SK-N-SH (cell line): Measurements from ENCODE around the gene GAB1. TPM values are rescaled to one million over a fixed set of nuclear protein-coding genes. Genes with fewer than 3 reads are reported as not detected.

Source experiments
- CTCF ChIA-PET: fragments of 300-600, 350-600 bp; formaldehyde crosslinking; extraction: SDS; loops from one replicate; lab custom pipeline; 2021; lab: Yijun Ruan, JAX
- POLR2A ChIA-PET: fragments of 350-600 bp; sonication (Branson Sonifier 250); formaldehyde crosslinking; extraction: SDS; loops from one replicate; lab custom pipeline; 2020; ENCODE audit warnings: antibody characterized with exemption, inconsistent platforms; lab: Yijun Ruan, JAX
- DNase-seq: peaks from one replicate; pipeline ENCODE4 v3.0.0; 2012
- H2AFZ ChIP-seq: fragments of 200-600 bp; sonication (generic); 2 replicates; pipeline ENCODE4 v1.8.1; 2016; ENCODE audit warnings: antibody characterized with exemption, mild to moderate bottlenecking, low read depth
- H3F3A ChIP-seq: fragments of 200-600 bp; sonication (generic); replicated peaks from 2 replicates; pipeline ENCODE3; 2016; ENCODE audit warnings: antibody characterized with exemption, mild to moderate bottlenecking; ENCODE audit not compliant: insufficient read depth
- H3K27ac ChIP-seq, 2 experiments: fragments of 200-500 bp in 1 of 2; fragments of 200-600 bp in 1 of 2; sonication (Bioruptor generic) in 1 of 2; sonication (generic), shearing (Covaris generic) in 1 of 2; 2 replicates each; pipeline versions ENCODE4 v1.5.1 to v1.6.1; 2014 to 2016; ENCODE audit warnings: low read depth in 2 of 2, inconsistent platforms in 1 of 2, low read length in 1 of 2, mild to moderate bottlenecking in 1 of 2, mixed read lengths in 1 of 2
- H3K27me3 ChIP-seq: fragments of 200-600 bp; sonication (generic), shearing (Covaris generic); 2 replicates; pipeline ENCODE4 v1.6.1; 2016; ENCODE audit warnings: mixed run types; ENCODE audit not compliant: insufficient read depth
- H3K36me3 ChIP-seq, 2 experiments: fragments of 200-500 bp in 1 of 2; fragments of 200-600 bp in 1 of 2; sonication (Bioruptor generic) in 1 of 2; sonication (generic) in 1 of 2; replicated peaks in 1 of 2; 2 replicates each; pipeline versions ENCODE3 to v1.5.1; 2014 to 2016; ENCODE audit warnings: low read length in 1 of 2, mild to moderate bottlenecking in 1 of 2; ENCODE audit not compliant: insufficient read depth in 2 of 2, control insufficient read depth in 1 of 2
- H3K4me1 ChIP-seq, 2 experiments: fragments of 200-500 bp in 1 of 2; fragments of 200-600 bp in 1 of 2; sonication (Bioruptor generic) in 1 of 2; sonication (generic), shearing (Covaris generic) in 1 of 2; 2 replicates each; pipeline versions ENCODE4 v1.5.1 to v1.6.1; 2014 to 2016; ENCODE audit warnings: low read depth in 1 of 2, low read length in 1 of 2, mixed run types in 1 of 2; ENCODE audit not compliant: insufficient read depth in 2 of 2, control insufficient read depth in 1 of 2
- H3K4me2 ChIP-seq: fragments of 200-600 bp; sonication (generic), shearing (Covaris generic); 2 replicates; pipeline ENCODE4 v1.6.1; 2017; ENCODE audit warnings: mixed run types
- H3K4me3 ChIP-seq, 2 experiments: fragments of 200-500 bp in 1 of 2; fragments of 200-600 bp in 1 of 2; sonication (Bioruptor generic) in 1 of 2; sonication (generic), shearing (Covaris generic) in 1 of 2; 2 replicates each; pipeline versions ENCODE4 v1.5.1 to v1.8.1; 2014 to 2016; ENCODE audit warnings: low read depth in 2 of 2, inconsistent platforms in 1 of 2, low read length in 1 of 2, mild to moderate bottlenecking in 1 of 2, mixed read lengths in 1 of 2, moderate library complexity in 1 of 2
- H3K79me2 ChIP-seq: fragments of 200-600 bp; sonication (generic); 2 replicates; pipeline ENCODE4 v1.8.1; 2017; ENCODE audit warnings: mild to moderate bottlenecking; ENCODE audit not compliant: insufficient read depth
- H3K9ac ChIP-seq: fragments of 200-600 bp; sonication (generic); 2 replicates; pipeline ENCODE4 v1.6.1; 2017; ENCODE audit warnings: mixed run types
- H3K9me2 ChIP-seq: fragments of 200-600 bp; sonication (generic); 2 replicates; pipeline ENCODE4 v1.6.1; 2017; ENCODE audit warnings: mixed run types
- H3K9me3 ChIP-seq: fragments of 200-600 bp; sonication (generic); 2 replicates; pipeline ENCODE4 v1.6.1; 2017; ENCODE audit warnings: mixed run types, mild to moderate bottlenecking, moderate library complexity
- H4K20me1 ChIP-seq: fragments of 200-600 bp; sonication (generic); 2 replicates; pipeline ENCODE4 v1.6.1; 2017; ENCODE audit warnings: mild to moderate bottlenecking, mixed run types; ENCODE audit not compliant: insufficient read depth
- CHD2 ChIP-seq: fragments of 150-350 bp; IDR thresholded peaks from 2 replicates; pipeline ENCODE4 v1.6.1; 2018; ENCODE audit warnings: low read length; ENCODE audit not compliant: partially characterized antibody
- EP300 ChIP-seq, 2 experiments: IDR thresholded peaks; 2 replicates each; pipeline versions ENCODE4 v1.4.0 to v1.6.1; 2012; ENCODE audit warnings: borderline replicate concordance in 1 of 2, low read depth in 1 of 2, low read length in 1 of 2
- EZH2phosphoT487 ChIP-seq: fragments of 200-600 bp; sonication (generic); IDR thresholded peaks from 2 replicates; pipeline ENCODE4 v1.6.1; 2017; ENCODE audit warnings: low read depth, mixed run types, mild to moderate bottlenecking, antibody characterized with exemption, moderate library complexity, borderline replicate concordance
- FOSL2 ChIP-seq: IDR thresholded peaks from 2 replicates; pipeline ENCODE4 v1.4.0; 2012; ENCODE audit warnings: low read depth, mild to moderate bottlenecking, moderate library complexity, borderline replicate concordance
- FOXJ3 ChIP-seq: sonication (generic); formaldehyde crosslinking; IDR thresholded peaks from 2 replicates; pipeline ENCODE4 v1.5.1; 2020; ENCODE audit warnings: mild to moderate bottlenecking, missing genetic modification reagents
- FOXM1 ChIP-seq: IDR thresholded peaks from 2 replicates; pipeline ENCODE4 v1.4.0; 2012; ENCODE audit warnings: low read depth, mild to moderate bottlenecking
- JUND ChIP-seq: IDR thresholded peaks from 2 replicates; pipeline ENCODE4 v1.4.0; 2012
- MXI1 ChIP-seq: IDR thresholded peaks from 2 replicates; pipeline ENCODE4 v1.6.1; 2012; ENCODE audit warnings: mild to moderate bottlenecking, low read depth, low read length, improper control_type of control experiment
- NRF1 ChIP-seq: IDR thresholded peaks from 2 replicates; pipeline ENCODE4 v1.6.1; 2012; ENCODE audit warnings: low read depth, mild to moderate bottlenecking, low read length
- RAD21 ChIP-seq: IDR thresholded peaks from 2 replicates; pipeline ENCODE4 v1.6.1; 2012; ENCODE audit warnings: mild to moderate bottlenecking, low read length
- RCOR1 ChIP-seq: fragments of 150-350 bp; IDR thresholded peaks from 2 replicates; pipeline ENCODE4 v1.6.1; 2017; ENCODE audit warnings: antibody characterized with exemption, low read length
- RFX5 ChIP-seq: IDR thresholded peaks from 2 replicates; pipeline ENCODE4 v1.6.1; 2012; ENCODE audit warnings: mild to moderate bottlenecking, improper control_type of control experiment, low read length
- SMC3 ChIP-seq: IDR thresholded peaks from 2 replicates; pipeline ENCODE4 v1.6.1; 2012; ENCODE audit warnings: low read depth, low read length, improper control_type of control experiment
- TAF1 ChIP-seq: IDR thresholded peaks from 2 replicates; pipeline ENCODE4 v1.6.1; 2012; ENCODE audit warnings: low read depth, mild to moderate bottlenecking, low read length, moderate library complexity, borderline replicate concordance
- TCF12 ChIP-seq: IDR thresholded peaks from 2 replicates; pipeline ENCODE4 v1.4.0; 2012
- TEAD4 ChIP-seq: IDR thresholded peaks from 2 replicates; pipeline ENCODE4 v1.4.0; 2012; ENCODE audit warnings: mild to moderate bottlenecking, borderline replicate concordance; ENCODE audit not compliant: insufficient read depth
- WGBS: methylation state at CpG from one replicate; pipeline ENCODE4 v1.1.6; 2017; ENCODE audit warnings: low lambda C conversion rate; 5-methylcytosine and 5-hydroxymethylcytosine counted together
- polyA plus RNA-seq, 3 experiments: library from polyadenylated mRNA; depleted of rRNA; stranded (reverse); fragments of >200 nt; gene quantifications; 2 replicates each; pipeline ENCODE4 v1.2.3, GENCODE V29; 2012
- TF ChIP-seq, protein P1 (sequence below): IDR thresholded peaks from 2 replicates; pipeline ENCODE4 v1.4.0; 2012; ENCODE audit warnings: low read depth, borderline replicate concordance
- TF ChIP-seq, protein P2 (sequence below): IDR thresholded peaks from 2 replicates; pipeline ENCODE4; 2012
- TF ChIP-seq, protein P3 (sequence below): IDR thresholded peaks from 2 replicates; pipeline ENCODE4 v1.4.0; 2012; ENCODE audit warnings: low read depth, borderline replicate concordance

Gene GAB1
- polyA plus RNA-seq, 1 of the 3 experiments (the other 2 are of a cell fraction), result 3.7 TPM

DNA sequence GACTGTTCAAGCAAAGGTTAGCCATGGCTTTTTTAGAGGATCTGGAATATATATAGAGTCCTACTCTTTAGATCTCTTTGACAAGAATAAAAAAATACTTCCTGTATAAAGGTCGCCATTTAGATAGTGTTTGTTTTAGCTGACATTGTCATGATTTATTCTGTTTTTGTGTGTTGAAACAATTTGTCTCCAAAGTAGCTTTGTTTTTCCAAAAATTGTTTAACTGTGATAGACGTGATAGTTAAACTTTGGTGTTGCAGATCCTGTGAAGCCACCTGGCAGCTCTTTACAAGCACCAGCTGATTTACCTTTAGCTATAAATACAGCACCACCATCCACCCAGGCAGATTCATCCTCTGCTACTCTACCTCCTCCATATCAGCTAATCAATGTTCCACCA is 96.6 kb downstream of the GAB1 start:
- WGBS, result 79% methylated on average over 2 of the region's 2 CpGs
- no peaks in the 10 kb centered on the region for H3K9me2 ChIP-seq
- no peaks in the 10 kb centered on the region for H3K4me1 ChIP-seq
- H3K27me3 ChIP-seq, result no peaks in the 10 kb centered on the region
- H3K9ac ChIP-seq, result no peak overlapping the region
- no peak overlapping the region for H3K4me2 ChIP-seq
- H3K79me2 ChIP-seq, result no peaks in the 10 kb centered on the region
- no peak for DNase-seq
- H3K27ac ChIP-seq, result no peak overlapping the region
- TF ChIP-seq RCOR1 (no peak), NRF1 (no peak), JUND (no peak), EZH2phosphoT487 (no peak), MXI1 (no peak), FOSL2 (no peak), FOXM1 (no peak), FOXJ3 (no peak), EP300 (IDR thresholded peaks at IDR 0.05; ENCODE audit: borderline replicate concordance in 1 of 2, low read depth in 1 of 2, low read length in 1 of 2) (no peak), TCF12 (no peak), RAD21 (no peak)
- TF ChIP-seq, protein P1, sequence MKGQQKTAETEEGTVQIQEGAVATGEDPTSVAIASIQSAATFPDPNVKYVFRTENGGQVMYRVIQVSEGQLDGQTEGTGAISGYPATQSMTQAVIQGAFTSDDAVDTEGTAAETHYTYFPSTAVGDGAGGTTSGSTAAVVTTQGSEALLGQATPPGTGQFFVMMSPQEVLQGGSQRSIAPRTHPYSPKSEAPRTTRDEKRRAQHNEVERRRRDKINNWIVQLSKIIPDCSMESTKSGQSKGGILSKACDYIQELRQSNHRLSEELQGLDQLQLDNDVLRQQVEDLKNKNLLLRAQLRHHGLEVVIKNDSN, result no peak
- TF ChIP-seq, protein P2, sequence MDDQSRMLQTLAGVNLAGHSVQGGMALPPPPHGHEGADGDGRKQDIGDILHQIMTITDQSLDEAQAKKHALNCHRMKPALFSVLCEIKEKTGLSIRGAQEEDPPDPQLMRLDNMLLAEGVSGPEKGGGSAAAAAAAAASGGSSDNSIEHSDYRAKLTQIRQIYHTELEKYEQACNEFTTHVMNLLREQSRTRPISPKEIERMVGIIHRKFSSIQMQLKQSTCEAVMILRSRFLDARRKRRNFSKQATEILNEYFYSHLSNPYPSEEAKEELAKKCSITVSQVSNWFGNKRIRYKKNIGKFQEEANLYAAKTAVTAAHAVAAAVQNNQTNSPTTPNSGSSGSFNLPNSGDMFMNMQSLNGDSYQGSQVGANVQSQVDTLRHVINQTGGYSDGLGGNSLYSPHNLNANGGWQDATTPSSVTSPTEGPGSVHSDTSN, result no peak
- TF ChIP-seq, all 33 proteins: peak for 0
- no peak overlapping the region for H3K4me3 ChIP-seq
- no peak overlapping the region for H2AFZ ChIP-seq
- no peaks in the 10 kb centered on the region for H3F3A ChIP-seq
- no peaks in the 10 kb centered on the region for H4K20me1 ChIP-seq
- POLR2A ChIA-PET, result no interaction called here
- CTCF ChIA-PET, result interaction anchor here (1.5 kb wide), 1 partner anchor 25 kb away, joined by 3 read pairs; no protein-coding TSS in a partner anchor
- peaks cover 18 to 22% of the 10 kb centered on the region in 2 experiments for H3K36me3 ChIP-seq
- 0 out of 2 replicates have a peak, but pooled peaks cover 8% of the 10 kb centered on the region for H3K9me3 ChIP-seq

DNA sequence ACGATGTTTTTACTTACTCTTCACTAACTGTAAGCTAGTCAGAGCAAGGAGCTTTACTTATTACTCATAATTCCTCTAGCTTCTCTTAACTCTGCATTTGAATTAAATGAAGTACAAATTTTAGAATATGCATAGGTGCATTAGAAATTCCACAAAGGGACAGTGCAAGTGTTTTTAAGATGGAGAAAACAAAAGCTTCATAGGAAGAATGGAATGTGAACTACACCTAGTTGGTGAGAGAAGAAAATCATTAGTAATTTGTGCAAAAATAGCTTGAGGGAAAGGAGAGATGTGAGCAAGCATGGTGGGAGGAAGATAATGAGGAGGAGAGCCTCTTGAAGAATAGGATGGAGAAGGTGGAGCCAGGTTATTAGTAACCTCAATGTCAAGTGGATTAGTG is 99.3 kb downstream of the GAB1 start:
- 91% methylated on average over 1 of the region's 1 CpG for WGBS
- TF ChIP-seq, protein P3, sequence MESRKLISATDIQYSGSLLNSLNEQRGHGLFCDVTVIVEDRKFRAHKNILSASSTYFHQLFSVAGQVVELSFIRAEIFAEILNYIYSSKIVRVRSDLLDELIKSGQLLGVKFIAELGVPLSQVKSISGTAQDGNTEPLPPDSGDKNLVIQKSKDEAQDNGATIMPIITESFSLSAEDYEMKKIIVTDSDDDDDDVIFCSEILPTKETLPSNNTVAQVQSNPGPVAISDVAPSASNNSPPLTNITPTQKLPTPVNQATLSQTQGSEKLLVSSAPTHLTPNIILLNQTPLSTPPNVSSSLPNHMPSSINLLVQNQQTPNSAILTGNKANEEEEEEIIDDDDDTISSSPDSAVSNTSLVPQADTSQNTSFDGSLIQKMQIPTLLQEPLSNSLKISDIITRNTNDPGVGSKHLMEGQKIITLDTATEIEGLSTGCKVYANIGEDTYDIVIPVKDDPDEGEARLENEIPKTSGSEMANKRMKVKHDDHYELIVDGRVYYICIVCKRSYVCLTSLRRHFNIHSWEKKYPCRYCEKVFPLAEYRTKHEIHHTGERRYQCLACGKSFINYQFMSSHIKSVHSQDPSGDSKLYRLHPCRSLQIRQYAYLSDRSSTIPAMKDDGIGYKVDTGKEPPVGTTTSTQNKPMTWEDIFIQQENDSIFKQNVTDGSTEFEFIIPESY, result no peak
- no peak for TF ChIP-seq TEAD4
- no peak for TF ChIP-seq EZH2phosphoT487
- no peak for TF ChIP-seq TAF1
- TF ChIP-seq RAD21, result no peak
- TF ChIP-seq, protein P2, result no peak
- TF ChIP-seq RCOR1, result no peak
- TF ChIP-seq SMC3, result no peak
- TF ChIP-seq CHD2, result no peak
- TF ChIP-seq, protein P1, result no peak
- no peak for TF ChIP-seq RFX5

More for the DNA sequence above, 99.3 kb downstream of the GAB1 start:
- Histone ChIP-seq H3K79me2 (no peaks in the 10 kb centered on the region), H3F3A (no peaks in the 10 kb centered on the region), H3K9ac (no peak overlapping the region), H3K27ac (no peak overlapping the region), H3K9me3 (no peaks in the 10 kb centered on the region), H3K36me3 (peaks cover 18 to 39% of the 10 kb centered on the region in 2 experiments), H3K4me2 (no peak overlapping the region), H3K4me1 (no peaks in the 10 kb centered on the region; a peak in 1 of 4 replicates), H2AFZ (no peak overlapping the region), H3K4me3 (no peak overlapping the region), H4K20me1 (no peaks in the 10 kb centered on the region), H3K27me3 (no peaks in the 10 kb centered on the region), H3K9me2 (no peaks in the 10 kb centered on the region)
- POLR2A ChIA-PET, result no interaction called here
- CTCF ChIA-PET, result interaction anchor here (0.6 kb wide), 1 partner anchor 60 kb away, joined by 4 read pairs; no protein-coding TSS in a partner anchor
- no peak for DNase-seq
